HuH-7 (cell line): ENCODE results near the gene SLC24A3.

Source experiments
- DNase-seq: peaks from one replicate; pipeline ENCODE4 v3.0.0; 2011; ENCODE audit warnings: low spot score

Gene SLC24A3

DNA sequence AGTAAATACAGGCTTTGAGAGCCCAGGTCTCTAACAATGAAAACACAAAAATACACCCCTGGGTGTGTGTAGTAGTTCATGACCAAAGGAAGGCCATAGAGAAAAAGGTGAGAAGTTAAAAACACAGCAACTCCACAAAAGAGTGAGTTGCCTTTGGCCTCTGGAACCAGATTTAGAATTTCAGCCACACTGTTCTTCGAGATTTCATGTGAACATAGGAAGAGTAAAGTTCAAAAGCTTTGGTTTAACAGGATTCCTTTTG is 502.1 kb downstream of the SLC24A3 start:
- DNase-seq: no peak

DNA sequence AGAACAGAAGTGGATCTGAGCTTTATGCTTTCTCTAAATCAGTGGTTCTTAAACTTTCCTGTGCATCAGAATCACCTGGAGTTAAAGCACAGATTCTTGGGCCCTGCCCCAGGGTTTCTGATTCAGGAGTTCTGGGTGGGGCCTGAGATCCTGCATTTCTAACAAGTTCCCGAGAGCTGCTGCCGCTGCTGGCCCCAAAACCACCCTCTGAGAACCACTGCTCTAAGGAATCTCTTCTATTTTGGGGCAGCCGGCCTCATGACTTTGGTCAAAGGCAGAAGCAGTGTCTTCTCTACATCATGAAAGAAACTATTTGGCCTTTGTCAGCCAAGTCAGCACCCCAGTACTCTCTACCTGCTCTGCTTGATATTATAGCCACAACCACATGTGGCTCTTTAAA is 503.5 kb downstream of the SLC24A3 start:
- no peak for DNase-seq

GRCh38 chr20:19718880-19719279 is 506.4 kb downstream of the SLC24A3 start:
- no peak for DNase-seq

DNA sequence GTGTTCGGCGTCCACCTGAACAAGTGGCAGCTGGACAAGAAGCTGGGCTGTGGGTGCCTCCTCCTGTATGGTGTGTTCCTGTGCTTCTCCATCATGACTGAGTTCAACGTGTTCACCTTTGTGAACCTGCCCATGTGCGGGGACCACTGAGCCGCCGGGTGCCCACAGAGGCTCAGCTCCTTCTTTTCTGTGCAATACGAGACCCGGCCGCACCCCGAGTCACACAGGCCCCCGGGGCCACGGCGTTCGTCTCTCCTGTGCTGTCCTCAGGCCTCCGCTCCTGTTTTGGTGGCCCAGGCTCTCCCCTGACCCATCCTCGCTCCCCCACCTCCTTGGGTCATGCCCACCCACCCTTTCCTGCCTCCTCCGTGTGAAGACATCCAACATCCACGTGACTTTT is 508.5 kb downstream of the SLC24A3 start:
- no peak for DNase-seq

DNA sequence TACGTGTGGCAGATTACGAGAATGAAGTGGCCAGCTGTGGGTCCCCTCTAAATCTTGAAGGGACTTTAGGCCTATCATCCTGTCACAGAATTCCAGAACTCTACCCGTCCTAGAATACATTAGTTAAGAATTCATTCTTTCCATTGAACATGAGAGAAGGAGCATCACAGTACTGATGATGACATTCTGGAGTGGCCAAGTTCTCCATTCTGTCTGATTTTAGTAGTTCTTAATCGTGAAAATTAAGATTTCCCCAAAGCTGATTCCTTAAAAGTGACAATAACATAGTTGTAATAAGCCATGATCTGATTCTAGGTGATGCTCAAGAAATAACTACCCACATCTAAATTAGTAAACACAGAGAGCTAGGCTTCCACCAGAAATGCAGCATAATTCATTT is 510.6 kb downstream of the SLC24A3 start:
- no peak for DNase-seq

- DNase-seq: no peak
Observed at GRCh38 chr20:19723813-19724430, 511.5 kb downstream of the SLC24A3 start.

- DNase-seq: no peak
Observed at GRCh38 chr20:19725373-19725772, 512.9 kb downstream of the SLC24A3 start.

GRCh38 chr20:19725814-19726525 is 513.5 kb downstream of the SLC24A3 start:
- DNase-seq: no peak

DNA sequence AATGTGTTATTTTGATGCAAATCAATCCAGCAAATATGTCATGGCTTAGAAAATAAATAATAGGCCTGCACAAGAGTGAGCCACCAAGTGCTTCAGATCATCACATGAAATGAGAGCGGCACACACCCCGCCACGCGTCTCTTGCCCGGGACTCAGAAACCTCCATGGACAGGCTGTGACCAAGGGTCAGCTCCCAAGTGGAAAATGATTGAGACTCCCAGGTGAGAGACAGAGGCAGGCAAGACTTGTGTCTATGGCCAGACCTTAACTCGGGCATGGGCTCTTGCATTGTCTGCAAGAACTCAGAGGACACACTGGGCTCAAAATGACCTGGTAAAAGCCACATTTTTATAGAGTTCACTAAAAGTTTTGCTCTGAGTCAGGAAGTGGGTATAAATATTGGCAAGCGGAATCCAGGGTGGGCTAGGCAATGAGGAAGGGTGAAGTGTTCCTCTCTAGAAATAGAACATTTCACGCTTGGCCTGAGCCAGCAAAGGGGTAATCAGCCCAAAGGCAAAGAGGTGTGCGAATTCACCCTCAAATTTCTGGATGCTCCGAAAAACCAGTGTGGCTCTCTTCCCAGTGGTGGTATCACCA is 514.9 kb downstream of the SLC24A3 start:
- no peak for DNase-seq

GRCh38 chr20:19729672-19730071 is 517.2 kb downstream of the SLC24A3 start:
- DNase-seq: no peak

- DNase-seq: no peak
Observed at GRCh38 chr20:19730706-19731105, 518.3 kb downstream of the SLC24A3 start.

DNA sequence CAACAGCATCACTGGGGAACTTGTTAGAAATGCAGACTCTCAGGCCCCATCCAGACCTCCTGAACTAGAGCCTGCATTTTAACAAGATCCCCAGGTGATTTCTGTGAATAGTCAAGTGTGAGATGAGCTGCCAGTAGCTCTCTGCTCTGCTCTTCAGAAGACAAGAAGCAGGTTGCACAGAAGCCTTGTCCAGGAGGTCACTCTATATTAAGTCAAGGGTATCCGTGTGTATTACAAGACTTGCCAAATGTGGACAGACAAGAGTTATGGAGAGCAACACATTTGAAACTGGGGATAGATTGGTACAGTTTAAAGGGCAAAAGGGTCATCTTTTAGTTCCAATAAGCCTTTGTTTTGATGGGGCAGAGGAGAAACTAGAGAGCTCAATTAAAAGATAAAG is 522.4 kb downstream of the SLC24A3 start:
- DNase-seq: no peak

DNA sequence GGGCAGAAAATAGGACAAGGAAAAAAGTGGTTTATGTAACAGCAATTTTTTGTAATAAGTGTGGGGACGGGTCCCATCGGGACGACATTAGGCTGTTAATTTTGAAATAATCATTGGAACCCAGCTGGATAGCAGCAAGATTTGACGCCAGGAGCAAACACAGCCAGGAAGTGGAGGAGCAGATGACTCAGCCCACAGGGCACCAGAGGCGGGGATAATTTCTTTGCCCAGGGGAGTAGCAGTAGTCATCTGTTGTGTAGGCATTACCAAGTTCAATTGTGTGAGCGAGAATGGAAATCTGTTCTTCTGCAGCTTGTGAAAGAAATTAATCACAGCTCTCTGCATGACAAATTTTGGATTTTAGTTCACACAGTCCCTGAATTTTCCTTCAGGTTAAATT is 523.0 kb downstream of the SLC24A3 start:
- DNase-seq: no peak

DNA sequence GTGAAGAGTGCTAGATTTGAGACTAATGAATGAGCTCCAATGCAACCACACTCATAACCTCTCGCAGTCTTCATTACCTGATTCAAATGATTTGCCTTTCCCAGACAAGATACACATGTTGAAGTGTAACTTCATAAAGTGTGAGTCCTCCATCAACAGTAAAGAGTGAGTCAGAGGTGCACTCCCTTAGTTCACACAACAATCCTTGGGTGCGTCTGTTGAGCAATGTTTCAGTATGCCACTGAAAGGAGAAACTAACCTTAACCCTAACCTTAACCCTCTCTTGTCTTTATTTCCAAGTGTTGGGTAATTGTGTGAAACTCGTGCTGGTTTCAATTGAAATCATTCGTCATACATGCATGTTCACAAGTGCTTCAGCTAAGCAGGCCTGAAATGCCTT is 524.6 kb downstream of the SLC24A3 start:
- no peak for DNase-seq

DNA sequence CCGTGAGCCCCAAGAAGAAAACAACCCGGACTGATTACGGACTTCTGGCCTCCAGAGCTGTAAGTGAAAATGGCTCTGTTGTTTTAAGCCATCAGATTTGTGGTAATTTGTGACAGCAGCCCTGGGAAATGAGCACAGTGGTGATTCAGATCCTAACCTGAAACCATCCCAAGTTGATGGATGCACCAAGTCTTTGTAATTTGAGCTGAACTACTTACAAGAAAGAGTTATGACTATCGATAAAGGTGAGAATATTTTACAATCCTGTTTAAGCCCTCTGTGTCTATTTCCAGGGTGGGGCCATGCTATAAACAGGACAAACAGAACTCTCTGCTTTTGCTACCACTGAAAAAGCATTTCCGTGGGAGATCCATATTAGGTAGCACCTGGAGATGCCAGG is 526.5 kb downstream of the SLC24A3 start:
- DNase-seq: no peak

GRCh38 chr20:19739351-19739750 is 526.9 kb downstream of the SLC24A3 start:
- no peak for DNase-seq

DNA sequence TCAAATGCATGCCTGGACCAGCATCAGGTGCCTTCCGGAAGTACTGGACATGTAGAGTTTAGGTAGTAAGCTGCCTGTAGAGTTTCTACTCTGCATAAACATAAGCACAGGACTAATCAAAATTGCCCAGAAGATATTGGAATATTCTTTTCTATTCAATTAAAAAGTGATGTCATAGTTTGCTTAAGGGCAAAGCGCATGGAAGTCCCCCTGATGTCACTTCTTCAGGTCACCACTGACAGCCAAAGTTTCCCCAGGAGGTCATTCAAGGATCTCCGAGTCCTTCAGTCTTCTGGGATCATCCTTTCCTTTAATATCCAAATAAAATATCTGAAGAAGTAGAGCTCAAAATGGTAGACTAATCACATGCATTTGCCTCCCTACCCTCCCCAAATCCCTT is 528.1 kb downstream of the SLC24A3 start:
- no peak for DNase-seq

GRCh38 chr20:19741924-19742323 is 529.5 kb downstream of the SLC24A3 start:
- DNase-seq: no peak

- no peak for DNase-seq
Observed at GRCh38 chr20:19742974-19743639, 530.7 kb downstream of the SLC24A3 start.

- DNase-seq: no peak
Observed at GRCh38 chr20:19743640-19743995, 531.2 kb downstream of the SLC24A3 start.

- no peak for DNase-seq
Observed at GRCh38 chr20:19745106-19745505, 532.7 kb downstream of the SLC24A3 start.

- DNase-seq: no peak
Observed at GRCh38 chr20:19745584-19745983, 533.1 kb downstream of the SLC24A3 start.

DNA sequence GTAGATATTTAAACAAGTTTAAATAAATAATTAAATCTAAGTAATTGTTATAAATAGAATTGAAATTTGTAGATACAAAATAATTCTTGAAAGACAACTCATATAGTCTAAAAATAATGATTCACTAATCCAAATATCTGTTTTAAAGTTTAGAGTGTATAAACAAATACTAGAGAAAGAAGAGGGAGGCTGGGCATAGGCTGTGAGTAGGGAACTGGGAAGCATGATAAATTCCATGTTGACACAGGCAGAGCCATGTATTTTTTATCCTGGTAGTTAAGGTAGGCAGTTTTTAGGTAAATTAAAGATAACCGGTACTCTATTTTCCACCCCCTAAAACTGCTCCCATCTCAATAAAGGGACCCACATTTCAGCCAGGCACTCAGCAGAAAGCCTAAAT is 534.0 kb downstream of the SLC24A3 start:
- no peak for DNase-seq

DNA sequence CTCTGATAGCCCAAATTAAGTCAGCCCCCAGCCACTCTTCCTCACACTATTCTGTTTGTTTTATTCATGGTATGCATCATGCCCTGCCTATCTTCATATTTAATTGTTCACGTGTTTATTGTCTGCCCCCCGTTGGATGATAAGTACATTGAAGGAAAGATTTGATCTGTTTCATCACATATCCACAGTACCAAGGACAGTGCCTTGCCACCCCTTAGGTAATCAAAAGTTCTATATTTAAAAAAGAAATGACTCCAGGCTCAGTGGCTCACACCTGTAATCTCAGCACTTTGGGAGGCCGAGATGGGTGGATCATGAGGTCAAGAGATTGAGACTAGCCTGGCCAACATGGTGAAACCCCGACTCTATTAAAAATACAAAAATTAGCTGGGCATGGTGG is 535.5 kb downstream of the SLC24A3 start:
- no peak for DNase-seq
